Neural progenitor cell (in vitro differentiated cells): Measurements from ENCODE around the gene SNRNP40.

ENCODE experiments used
- CTCF ChIP-seq: fragments of 200-600 bp; sonication (generic); IDR thresholded peaks from 2 replicates; pipeline ENCODE4 v1.5.1; 2017; ENCODE audit warnings: antibody characterized with exemption, mild to moderate bottlenecking
- EZH2 ChIP-seq: fragments of 200-600 bp; sonication (generic); IDR thresholded peaks from 2 replicates; pipeline ENCODE4 v1.6.1; 2017; ENCODE audit warnings: antibody characterized with exemption, mild to moderate bottlenecking, moderate library complexity
- EZH2phosphoT487 ChIP-seq: fragments of 200-600 bp; sonication (generic); IDR thresholded peaks from 2 replicates; pipeline ENCODE4 v1.6.1; 2017; ENCODE audit warnings: antibody characterized with exemption

DNA sequence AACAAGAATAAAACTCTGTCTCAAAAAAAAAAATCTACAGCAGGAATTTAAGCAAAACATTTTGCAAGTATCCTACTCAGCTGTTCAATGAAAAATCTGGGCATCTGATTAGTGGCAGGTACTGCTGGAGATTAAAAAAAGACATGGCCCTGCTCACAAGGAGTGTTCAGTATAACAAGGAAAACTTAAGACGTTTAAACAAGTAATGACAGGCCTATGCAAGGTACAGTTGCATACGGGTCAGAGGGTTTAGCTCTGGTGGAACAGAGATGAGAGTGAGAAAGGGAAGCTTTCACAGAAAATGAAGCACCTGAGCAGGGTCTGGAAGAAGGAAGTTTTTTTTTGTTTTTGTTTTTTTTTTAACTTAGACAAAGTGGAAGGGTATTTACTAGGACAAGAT lies 23.0 kb downstream of the SNRNP40 start:
- TF ChIP-seq CTCF: no peak
- TF ChIP-seq EZH2: no peak
- TF ChIP-seq EZH2phosphoT487: no peak
